ENCODE results near the gene RPS5. TPM values are rescaled to one million over a fixed set of nuclear protein-coding genes. Genes with fewer than 3 reads are reported as not detected.

RPS5 gene
- 1,488 and 1,703 TPM in 2 replicates for total RNA-seq

DNA sequence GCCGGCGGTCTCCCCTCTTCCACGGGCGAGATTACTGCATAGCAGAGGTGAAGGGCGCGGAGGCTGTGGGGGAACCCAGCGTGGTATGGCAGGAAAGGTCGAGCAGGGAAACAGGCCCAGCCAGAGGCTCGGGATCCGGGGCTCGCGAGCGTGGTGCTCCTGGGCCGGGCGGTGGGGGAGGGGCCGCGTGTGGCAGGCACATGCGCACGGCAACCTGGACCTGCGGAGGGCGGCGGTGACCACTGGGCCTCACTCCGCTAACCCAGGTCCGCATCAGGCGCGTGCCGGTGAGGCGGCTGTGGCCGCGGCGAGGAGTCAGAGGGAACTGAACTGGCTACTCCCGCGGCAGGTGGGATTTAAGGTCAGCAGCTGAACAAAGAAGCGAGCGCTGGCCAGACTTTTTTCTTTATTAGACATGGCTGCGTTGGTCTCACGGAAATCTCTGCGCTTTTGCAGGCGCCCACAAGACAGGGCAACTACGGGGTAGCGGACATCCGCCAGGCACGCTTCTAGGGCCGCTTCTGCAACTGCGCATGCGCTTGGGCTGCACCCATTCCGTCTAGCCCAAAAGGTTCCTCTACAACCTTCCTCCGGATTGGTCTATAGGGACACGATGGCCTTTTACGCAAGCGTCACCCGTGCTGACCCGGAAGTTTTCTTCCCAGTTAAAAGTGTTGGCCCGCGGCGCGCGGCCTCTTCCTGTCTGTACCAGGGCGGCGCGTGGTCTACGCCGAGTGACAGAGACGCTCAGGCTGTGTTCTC, at the start of gene RPS5:
TSS of gene RPS5 (plus strand) at position 694 of the 762 bp plus-strand sequence. CDS start 869 bp downstream, outside the sequence.

DNA sequence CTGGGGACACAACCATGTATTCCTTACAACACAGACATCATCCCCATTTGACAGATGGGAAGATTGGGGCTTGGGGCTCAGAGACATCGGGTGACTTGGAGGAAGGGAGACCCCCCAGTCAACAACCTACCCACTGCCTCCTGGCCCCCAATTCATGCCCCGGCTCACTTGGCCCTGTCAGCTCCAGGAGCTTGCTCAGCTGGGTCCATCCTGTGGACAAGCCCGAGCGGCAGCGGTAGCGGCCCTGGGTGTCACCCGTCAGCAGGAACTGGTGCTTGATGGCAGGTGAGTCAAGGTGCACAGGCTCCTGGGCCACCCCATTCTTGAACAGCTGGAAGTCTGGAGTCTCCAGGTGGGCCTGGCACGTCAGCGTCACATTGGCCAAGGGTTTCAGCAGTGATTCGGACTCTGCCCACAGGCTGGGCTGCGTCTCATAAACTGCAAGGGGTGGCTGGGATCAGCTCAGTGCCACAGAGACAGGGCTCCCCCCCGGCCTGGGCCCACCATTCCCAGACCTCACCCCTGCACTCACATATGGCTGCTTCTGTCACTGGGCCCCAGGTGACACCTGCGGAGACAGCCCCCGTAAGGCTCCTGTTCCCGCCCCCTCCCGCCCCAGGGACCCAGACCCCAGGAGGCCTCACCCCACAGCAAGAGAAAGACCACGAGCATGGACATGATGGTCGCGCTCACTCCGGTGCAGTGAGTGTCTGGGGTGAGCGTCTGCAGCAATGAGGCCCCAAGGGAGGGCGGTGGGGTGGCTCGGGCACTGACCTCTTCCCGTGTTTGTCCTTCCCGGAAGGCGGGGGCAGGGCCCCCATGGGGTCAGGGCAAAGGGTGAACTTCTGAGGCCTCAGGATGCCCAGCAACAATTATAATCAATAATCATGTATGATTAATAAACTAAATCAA, 34.1 kb upstream of the RPS5 start, which contains the start of gene A1BG:
TSS of gene A1BG (minus strand) at position 733 of the 912 bp plus-strand sequence. CDS start at position 678, 55 bp downstream.

DNA sequence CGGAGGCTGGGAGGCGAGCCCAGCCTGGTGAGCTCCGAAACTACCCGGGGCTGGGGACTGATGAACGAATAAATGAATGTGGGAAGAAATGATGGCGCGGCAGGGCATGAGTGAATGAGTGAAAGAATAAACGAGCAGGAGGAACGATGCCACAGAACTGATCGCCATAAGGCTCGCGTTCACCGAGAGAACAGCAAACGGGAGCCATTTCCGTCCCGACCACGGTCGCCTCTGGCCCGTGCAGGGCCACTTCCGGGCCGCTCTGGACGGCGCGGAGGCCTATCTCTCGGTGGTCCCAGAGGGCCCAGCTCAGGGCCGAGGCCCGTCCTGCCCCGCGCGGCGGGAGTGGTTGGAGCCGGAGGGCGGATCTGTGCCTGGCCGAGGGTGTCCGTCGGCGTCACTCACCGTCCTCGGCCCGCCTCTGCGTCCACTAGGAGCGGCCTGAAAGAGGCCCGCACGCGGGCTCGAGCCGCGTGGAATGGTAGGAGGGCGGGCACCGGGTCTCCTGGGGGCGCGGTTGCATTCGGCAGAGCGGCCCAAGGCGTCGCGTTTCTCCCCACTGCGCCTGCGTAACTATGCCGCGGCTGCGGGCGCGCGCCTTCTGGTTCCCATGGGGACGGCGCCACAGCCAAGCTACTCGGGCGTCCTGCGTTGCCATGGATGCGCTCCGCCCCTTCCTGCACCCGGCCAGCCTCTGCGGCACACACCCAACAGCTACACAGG, 24.6 kb upstream of the RPS5 start, which contains the start of gene ZNF497:
TSS of gene ZNF497 (minus strand) at position 480 of the 723 bp plus-strand sequence. CDS start 5,116 bp downstream, outside the sequence.

DNA sequence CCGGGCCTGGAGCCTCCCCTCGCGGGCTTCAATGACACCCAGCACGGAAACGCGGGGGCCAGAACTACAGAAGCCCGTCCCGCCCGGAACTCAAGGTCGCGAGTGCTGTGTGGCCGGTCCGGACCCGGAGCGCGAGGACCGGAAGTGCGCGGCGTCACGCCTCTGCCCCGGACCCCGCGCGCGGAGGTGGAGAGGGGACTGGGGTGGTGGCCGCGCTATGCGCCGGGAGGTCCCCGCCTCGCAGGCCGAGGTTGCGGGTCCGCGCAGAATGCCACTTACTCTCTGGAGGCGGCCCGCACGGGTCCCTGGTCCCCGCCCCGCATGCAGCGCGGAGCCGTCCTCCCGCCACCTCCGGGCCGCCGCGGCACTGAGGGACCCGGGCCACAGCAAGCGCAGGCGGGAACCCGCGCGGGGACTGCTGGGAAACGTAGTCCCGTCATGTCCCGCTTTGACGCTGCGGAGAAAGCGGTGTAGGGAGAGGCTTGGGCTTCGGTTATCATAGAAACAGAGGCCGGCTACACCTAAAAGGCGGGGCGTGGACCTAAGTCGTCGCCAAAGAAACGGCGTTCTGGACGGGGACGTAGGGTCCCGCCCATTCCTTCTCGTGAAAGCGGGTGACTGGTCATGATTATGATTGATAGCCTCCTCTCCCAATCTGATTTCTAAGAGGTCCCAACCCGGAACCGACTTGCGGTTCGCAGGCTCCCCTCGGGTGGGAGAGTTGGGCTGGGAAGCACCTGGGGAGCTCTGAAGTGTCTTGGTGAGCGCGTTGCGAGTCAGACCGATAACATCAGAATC, 6.2 kb upstream of the RPS5 start, which contains the start of gene ZNF837:
TSS of gene ZNF837 (minus strand) at position 369 of the 798 bp plus-strand sequence. CDS start 11,698 bp downstream, outside the sequence.

DNA sequence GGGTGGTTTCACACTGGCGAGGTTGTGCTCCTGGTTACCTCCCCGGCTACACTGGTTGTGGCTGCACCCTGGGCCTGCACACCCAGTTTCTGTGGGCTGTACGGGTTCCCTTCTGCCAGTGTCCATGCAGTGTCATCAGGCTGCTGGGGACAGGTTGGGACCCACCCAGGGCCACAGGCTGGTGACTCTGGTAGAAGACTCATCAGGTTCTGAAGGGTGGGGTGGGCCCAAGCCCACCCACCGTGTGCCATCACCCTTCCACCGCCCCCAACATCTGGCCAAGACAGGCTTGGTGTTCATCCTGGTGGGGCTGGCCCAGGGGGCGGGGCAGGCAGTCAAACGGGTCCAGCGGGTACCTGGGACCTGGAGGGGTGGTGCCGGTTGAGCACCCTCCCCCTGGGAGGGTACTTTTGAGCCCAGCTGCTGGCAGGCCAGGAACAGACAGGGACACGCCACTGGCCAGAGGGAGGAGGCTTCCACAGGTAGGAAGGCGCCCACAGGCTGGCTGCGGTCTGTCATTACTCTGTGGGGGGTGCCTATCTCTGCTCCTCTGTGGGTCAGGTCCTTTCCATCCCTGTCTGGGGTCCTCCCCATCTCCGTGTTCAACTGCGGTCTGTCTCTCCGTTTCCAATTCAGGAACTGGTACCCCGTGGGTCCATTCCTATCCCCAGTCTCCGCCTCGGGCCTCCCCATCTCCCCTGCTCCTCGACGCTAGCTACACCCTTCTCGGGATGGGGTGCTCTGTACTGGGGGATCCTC, 8.3 kb downstream of the RPS5 start, which contains the start of gene RNF225:
TSS of gene RNF225 (plus strand) at position 437 of the 759 bp plus-strand sequence. CDS start 434 bp downstream, outside the sequence.

DNA sequence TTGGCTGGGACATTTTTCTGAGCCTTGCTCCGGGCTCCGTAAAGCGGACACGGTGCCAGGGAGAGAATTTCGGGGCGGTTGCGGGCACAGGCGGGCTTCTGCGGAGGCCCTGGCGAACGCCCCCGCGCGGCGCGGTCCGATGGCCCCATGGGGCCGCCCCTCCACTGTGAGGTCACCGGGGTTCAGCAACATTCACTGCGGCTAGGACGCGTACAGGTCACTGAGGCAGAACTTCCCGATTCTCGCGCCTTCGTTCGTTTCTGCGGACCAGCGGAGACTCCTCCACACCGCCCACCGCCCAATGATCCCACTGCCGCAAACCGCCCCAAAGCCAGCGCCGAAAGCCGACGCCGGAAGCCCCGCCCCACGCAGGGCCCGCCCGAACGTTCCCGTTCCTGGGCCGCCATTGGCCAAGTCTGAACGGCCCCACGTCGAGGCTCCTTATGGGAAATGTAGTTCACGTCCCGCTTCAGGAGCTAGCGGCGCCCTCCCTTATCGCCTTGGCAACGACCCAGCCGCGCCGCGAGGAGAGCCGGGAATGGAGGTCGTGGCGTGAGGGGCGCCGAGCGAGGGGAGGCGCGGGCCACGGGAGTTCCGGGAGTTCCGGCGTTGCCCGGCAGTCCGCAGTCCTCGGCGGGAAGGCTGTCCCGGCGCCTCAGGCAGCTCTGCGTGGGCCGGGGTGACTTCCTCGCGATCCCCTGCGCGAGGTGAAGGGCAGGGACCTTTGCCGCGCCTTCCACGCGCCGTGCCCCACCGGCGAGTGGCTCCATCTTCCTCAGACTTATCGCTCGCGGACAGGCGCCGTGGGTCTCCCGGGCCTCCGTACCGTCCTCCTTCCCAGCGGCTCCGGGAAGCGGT, 21.3 kb downstream of the RPS5 start, which contains the start of gene ZNF584:
TSS of gene ZNF584 (plus strand) at position 498 of the 858 bp plus-strand sequence. CDS start 499 bp downstream, outside the sequence.

DNA sequence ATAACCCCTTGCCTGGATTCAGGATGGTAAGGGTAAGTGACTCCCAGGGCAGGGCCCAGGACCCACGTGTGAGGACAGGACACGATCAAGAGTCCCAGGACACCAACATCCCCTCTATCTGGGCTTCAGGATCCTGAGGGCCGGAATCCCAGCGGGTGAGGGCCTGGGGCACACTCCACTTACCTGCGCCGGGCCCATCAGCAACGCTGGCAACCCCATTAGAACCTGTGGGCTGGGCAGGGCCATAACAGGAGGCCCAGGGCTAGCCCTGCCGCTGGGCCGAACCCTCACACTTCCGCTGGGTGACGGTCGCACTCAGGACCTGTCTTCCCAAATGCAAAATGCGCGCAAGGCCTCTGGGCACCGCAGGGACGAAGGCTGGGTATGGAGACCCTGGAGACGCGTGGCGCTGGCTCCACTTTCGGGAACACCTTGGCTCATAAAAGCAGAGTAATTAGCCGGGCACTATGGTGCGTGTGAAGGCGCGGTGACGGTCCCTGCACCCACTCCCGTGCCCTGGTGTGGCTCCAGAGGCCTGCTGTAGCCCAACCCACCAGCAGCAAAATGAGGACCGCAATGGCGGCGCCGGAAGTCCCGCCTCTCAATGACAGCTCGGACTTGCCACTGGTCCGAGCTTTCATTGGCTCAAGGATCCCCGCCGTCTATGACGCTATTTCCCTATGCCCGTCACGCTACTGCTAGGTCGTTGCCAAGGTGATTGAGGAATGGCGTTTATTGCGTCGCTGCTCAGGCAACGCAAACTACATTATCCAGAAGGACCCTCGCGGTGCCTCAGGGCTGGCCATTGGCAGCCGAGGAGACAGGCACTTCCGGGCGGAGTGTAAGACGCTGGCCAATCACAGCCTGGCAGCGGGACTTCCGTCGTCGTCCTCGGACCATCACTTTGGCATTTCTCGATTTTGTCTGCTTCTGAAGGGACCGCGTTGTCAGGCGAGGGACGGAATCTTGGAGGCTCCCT, 52.8 kb downstream of the RPS5 start, which contains the start of gene ZNF132:
TSS of gene ZNF132 (minus strand) at position 578 of the 979 bp plus-strand sequence. CDS start at position 246, 332 bp downstream.

Small RNAs within 50 kb of the gene (small RNA-seq; reads per million reads assigned to genes)
- gene MIR4754 (not detected), gene RNA5SP473 (not detected)

Other genes starting within 250 kb of the RPS5 start
- gene ZNF329, start 236.5 kb upstream of the RPS5 start, total RNA-seq = 10.1 and 10.5 TPM in 2 replicates
- gene ZNF274, start 204.2 kb upstream of the RPS5 start, total RNA-seq = 20.3 and 23.2 TPM in 2 replicates
- 50.3 and 53.6 TPM in 2 replicates for gene ZNF544, start 158.4 kb upstream of the RPS5 start, total RNA-seq
- 8.2 and 8.5 TPM in 2 replicates for gene ZNF8, start 108.3 kb upstream of the RPS5 start, total RNA-seq
- 21.6 and 25.9 TPM in 2 replicates for gene ERVK3-1, start 81.9 kb upstream of the RPS5 start, total RNA-seq
- 3.9 and 4.6 TPM in 2 replicates for gene ZSCAN22, start 60.3 kb upstream of the RPS5 start, total RNA-seq
- gene A1BG, start 33.8 kb upstream of the RPS5 start, total RNA-seq = 0.33 and 4.0 TPM in 2 replicates
- gene ZNF497, start 24.5 kb upstream of the RPS5 start, total RNA-seq = 0.76 and 0.98 TPM in 2 replicates
- gene ZNF837, start 6.2 kb upstream of the RPS5 start, total RNA-seq = 2.3 and 2.5 TPM in 2 replicates
- gene RNF225, start 8.4 kb downstream of the RPS5 start, total RNA-seq = 0.33 and 0.67 TPM in 2 replicates
- 10.2 and 11.1 TPM in 2 replicates for gene ZNF584, start 21.4 kb downstream of the RPS5 start, total RNA-seq
- gene ZNF132, start 52.9 kb downstream of the RPS5 start, total RNA-seq = 7.3 and 7.5 TPM in 2 replicates
- gene ZNF324B, start 64.4 kb downstream of the RPS5 start, total RNA-seq = 8.5 and 12.2 TPM in 2 replicates
- 17.6 and 20.6 TPM in 2 replicates for gene ZNF324, start 79.8 kb downstream of the RPS5 start, total RNA-seq
- gene ZNF446, start 89.1 kb downstream of the RPS5 start, total RNA-seq = 8.6 and 10.1 TPM in 2 replicates
- 5.2 and 6.5 TPM in 2 replicates for gene SLC27A5, start 124.7 kb downstream of the RPS5 start, total RNA-seq
- 9.6 and 12.4 TPM in 2 replicates for gene ZBTB45, start 132.5 kb downstream of the RPS5 start, total RNA-seq
- gene TRIM28, start 156.8 kb downstream of the RPS5 start, total RNA-seq = 350 and 379 TPM in 2 replicates
- gene CHMP2A, start 167.8 kb downstream of the RPS5 start, total RNA-seq = 74.3 and 84.6 TPM in 2 replicates
- gene UBE2M, start 171.3 kb downstream of the RPS5 start, total RNA-seq = 93.2 and 104 TPM in 2 replicates
- gene MZF1, start 186.1 kb downstream of the RPS5 start, total RNA-seq = 17.4 and 19.6 TPM in 2 replicates

All from vein endothelial cell (primary cell).